ENCODE results near the gene ATP8B3. TPM values are rescaled to one million over a fixed set of nuclear protein-coding genes. Genes with fewer than 3 reads are reported as not detected.

Gene ATP8B3
- total RNA-seq, 1 donor from 2014 or later = 3.0 TPM

- peaks cover 5% of the 10 kb centered on the region for H4K20me1 ChIP-seq (ENCODE audit: insufficient read depth, low read length)
- no peak for TF ChIP-seq EZH2 (IDR thresholded peaks at IDR 0.05; ENCODE audit: insufficient read depth, low read length)
- TF ChIP-seq CTCF (IDR thresholded peaks at IDR 0.05; ENCODE audit: insufficient read depth, low read depth, low read length) = no peak
- H3K27ac ChIP-seq (ENCODE audit: low read depth, low read length) = no peak overlapping the region
- no peaks in the 10 kb centered on the region for H3K36me3 ChIP-seq (ENCODE audit: insufficient read depth, low read length)
- H3K9me3 Mint-ChIP-seq (ENCODE audit: unreplicated experiment) = peaks cover 2% of the 10 kb centered on the region
- no peak overlapping the region for H3K4me2 ChIP-seq (ENCODE audit: low read length)
- no peak overlapping the region for H3K9ac ChIP-seq (ENCODE audit: low read length)
- FAIRE-seq (no peak), DNase-seq (ENCODE audit: low read depth) (no peak)
- no peaks in the 10 kb centered on the region for H3K4me1 Mint-ChIP-seq (ENCODE audit: low read depth, unreplicated experiment)
- no peak overlapping the region for H2AFZ ChIP-seq (ENCODE audit: low read depth, low read length)
- H3K4me1 ChIP-seq (ENCODE audit: insufficient read depth, low read length) = peaks cover 9% of the 10 kb centered on the region
- H3K27me3 Mint-ChIP-seq (ENCODE audit: low read depth, unreplicated experiment) = no peaks in the 10 kb centered on the region
- peaks cover 1% of the 10 kb centered on the region for H3K36me3 Mint-ChIP-seq (ENCODE audit: low read depth, unreplicated experiment)
- no peaks in the 10 kb centered on the region for H3K9me3 ChIP-seq (ENCODE audit: insufficient read depth, low read depth, low read length)
- H3K27ac Mint-ChIP-seq (ENCODE audit: unreplicated experiment) = no peak overlapping the region
- H3K27me3 ChIP-seq (ENCODE audit: insufficient read depth, low read length) = no peaks in the 10 kb centered on the region
- H3K79me2 ChIP-seq (ENCODE audit: insufficient read depth, low read length) = no peaks in the 10 kb centered on the region
- no peak overlapping the region for H3K4me3 ChIP-seq (ENCODE audit: insufficient read depth, low read depth, low read length)
- H3K4me3 Mint-ChIP-seq (ENCODE audit: unreplicated experiment) = no peak overlapping the region
Measured at GRCh38 chr19:1816530-1817298, 4.6 kb upstream of the ATP8B3 start.

GRCh38 chr19:1815605-1816529, 3.8 kb upstream of the ATP8B3 start:
- Histone ChIP-seq H3K9ac (ENCODE audit: low read length) (no peak overlapping the region), H3K4me1 (ENCODE audit: insufficient read depth, low read length) (peaks cover 14% of the 10 kb centered on the region), H3K9me3 (ENCODE audit: insufficient read depth, low read depth, low read length) (no peaks in the 10 kb centered on the region), H3K4me3 (ENCODE audit: insufficient read depth, low read depth, low read length) (no peak overlapping the region), H3K27me3 (ENCODE audit: insufficient read depth, low read length) (no peaks in the 10 kb centered on the region), H2AFZ (ENCODE audit: low read depth, low read length) (no peak overlapping the region), H3K27ac (ENCODE audit: low read depth, low read length) (no peak overlapping the region), H3K79me2 (ENCODE audit: insufficient read depth, low read length) (no peaks in the 10 kb centered on the region), H4K20me1 (ENCODE audit: insufficient read depth, low read length) (peaks cover 5% of the 10 kb centered on the region), H3K36me3 (ENCODE audit: insufficient read depth, low read length) (no peaks in the 10 kb centered on the region), H3K4me2 (ENCODE audit: low read length) (no peak overlapping the region)
- Mint-ChIP-seq H3K27me3 (ENCODE audit: low read depth, unreplicated experiment) (no peaks in the 10 kb centered on the region), H3K4me1 (ENCODE audit: low read depth, unreplicated experiment) (no peaks in the 10 kb centered on the region), H3K27ac (ENCODE audit: unreplicated experiment) (no peak overlapping the region), H3K9me3 (ENCODE audit: unreplicated experiment) (peaks cover 2% of the 10 kb centered on the region), H3K36me3 (ENCODE audit: low read depth, unreplicated experiment) (peaks cover 1% of the 10 kb centered on the region), H3K4me3 (ENCODE audit: unreplicated experiment) (no peak overlapping the region)
- TF ChIP-seq CTCF (IDR thresholded peaks at IDR 0.05; ENCODE audit: insufficient read depth, low read depth, low read length) (no peak), EZH2 (IDR thresholded peaks at IDR 0.05; ENCODE audit: insufficient read depth, low read length) (no peak)
- DNase-seq (ENCODE audit: low read depth) = no peak
- FAIRE-seq = no peak
